Measurements from ENCODE around the gene C4orf50.

Gene C4orf50

DNA sequence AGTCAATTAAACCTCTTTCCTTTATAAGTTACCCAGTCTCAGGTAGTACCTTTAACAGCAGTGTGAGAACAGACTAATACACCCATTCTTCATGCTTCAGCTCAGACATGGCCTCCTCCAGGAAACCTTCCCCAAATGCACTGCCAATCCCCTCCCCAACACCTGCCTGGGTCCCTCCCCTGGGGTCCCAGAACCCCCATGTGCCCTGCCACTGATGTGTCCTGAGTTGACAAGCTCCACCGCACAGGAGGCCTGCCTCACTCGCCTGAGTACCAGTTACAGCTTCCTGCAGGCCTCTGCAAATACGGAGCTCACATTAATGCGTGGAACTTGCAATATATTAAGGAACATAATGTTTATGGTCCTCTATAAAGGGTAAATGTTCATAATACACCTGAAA lies 90.5 kb downstream of the C4orf50 start:
- DNase-seq (ENCODE audit: low spot score), result no peak
- TF ChIP-seq, protein P1, sequence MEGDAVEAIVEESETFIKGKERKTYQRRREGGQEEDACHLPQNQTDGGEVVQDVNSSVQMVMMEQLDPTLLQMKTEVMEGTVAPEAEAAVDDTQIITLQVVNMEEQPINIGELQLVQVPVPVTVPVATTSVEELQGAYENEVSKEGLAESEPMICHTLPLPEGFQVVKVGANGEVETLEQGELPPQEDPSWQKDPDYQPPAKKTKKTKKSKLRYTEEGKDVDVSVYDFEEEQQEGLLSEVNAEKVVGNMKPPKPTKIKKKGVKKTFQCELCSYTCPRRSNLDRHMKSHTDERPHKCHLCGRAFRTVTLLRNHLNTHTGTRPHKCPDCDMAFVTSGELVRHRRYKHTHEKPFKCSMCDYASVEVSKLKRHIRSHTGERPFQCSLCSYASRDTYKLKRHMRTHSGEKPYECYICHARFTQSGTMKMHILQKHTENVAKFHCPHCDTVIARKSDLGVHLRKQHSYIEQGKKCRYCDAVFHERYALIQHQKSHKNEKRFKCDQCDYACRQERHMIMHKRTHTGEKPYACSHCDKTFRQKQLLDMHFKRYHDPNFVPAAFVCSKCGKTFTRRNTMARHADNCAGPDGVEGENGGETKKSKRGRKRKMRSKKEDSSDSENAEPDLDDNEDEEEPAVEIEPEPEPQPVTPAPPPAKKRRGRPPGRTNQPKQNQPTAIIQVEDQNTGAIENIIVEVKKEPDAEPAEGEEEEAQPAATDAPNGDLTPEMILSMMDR (conservative IDR thresholded peaks at IDR 0.05; ENCODE audit: low read depth), result no peak
- H3K27ac ChIP-seq, result no peak overlapping the region
- ChIA-PET CTCF (no interaction called here), POLR2A (ENCODE audit: low non-redundant PET) (no interaction called here)

DNA sequence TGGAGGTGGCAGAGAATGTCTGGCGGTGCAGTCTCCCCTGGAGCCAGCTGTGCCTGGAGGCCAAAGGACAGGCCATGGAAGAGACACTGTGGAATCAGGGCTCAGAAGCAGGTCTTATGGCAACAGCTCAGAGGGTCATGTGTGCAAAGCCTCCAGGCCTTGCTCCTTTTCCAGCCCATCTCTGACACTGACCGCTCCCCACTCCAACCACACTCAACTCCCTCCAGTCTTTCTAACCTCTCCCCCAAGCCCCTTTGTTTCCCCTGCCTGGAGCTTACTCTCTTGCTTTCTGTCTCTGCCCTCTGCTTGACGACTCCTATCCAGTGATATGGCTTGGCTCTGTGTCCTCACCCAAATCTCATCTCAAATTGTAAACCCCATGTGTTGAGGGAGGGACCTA lies 91.1 kb downstream of the C4orf50 start:
- CTCF ChIA-PET, result no interaction called here
- TF ChIP-seq, protein P1 (conservative IDR thresholded peaks at IDR 0.05; ENCODE audit: low read depth), result no peak
- no peak overlapping the region for H3K27ac ChIP-seq
- no peak for DNase-seq (ENCODE audit: low spot score)
- POLR2A ChIA-PET (ENCODE audit: low non-redundant PET), result no interaction called here

DNA sequence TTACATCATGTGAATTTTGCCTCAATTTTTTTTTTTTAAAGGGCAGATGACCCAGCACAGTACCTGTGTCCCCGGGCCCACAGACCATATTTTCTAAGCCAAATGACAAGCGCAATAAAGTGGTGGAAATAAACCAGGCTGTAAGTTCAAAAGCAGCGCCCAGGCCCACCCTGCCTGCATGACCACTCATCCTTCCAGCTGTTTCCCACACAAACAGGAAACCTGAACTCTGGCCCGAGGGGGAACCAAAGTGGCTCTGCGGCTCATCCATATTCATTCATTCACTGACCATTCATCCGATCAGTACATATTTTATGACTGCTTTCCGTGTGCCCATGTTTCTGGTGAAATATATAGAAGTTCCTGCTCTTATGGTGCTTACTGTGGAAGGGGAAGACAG lies 91.6 kb downstream of the C4orf50 start:
- DNase-seq (ENCODE audit: low spot score), result no peak
- TF ChIP-seq, protein P1 (conservative IDR thresholded peaks at IDR 0.05; ENCODE audit: low read depth), result no peak
- CTCF ChIA-PET, result no interaction called here
- no peak overlapping the region for H3K27ac ChIP-seq
- POLR2A ChIA-PET (ENCODE audit: low non-redundant PET), result no interaction called here

DNA sequence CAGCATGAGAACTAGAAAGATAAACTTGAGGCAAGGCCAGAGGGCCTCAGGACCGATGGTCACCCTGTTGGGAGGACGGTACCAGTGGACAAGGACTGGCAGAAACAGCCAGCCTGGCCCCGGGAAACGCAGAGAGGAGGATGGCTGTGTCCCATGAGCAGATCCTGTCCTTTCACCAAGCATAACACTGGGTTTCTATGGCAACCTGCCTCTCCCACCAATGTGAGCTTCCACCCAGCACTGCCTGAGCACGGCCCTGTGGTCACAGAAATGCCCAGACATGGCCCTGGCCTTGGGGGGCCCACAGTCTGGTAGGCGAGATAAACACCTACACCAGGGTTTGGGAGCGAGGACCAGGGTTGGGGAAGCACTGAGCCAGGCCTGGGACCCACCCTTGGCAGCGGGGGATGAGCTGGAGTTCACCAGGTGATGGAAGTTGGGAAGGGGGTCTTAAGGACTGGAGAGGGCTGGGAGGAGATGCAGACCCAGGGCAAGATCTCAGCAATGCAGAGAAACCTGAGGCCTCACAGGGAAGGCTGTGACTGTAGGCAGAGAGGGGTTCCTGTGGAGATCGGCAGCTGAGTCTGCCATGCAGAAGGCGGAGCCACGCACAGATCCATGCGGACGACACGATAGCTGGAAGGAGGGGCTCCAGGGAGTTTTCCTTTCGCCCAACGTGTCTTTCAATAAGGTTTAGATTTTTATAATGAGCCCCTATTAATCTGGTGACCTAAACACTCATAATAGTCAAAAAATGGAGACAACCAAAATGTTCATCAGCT lies 92.6 kb downstream of the C4orf50 start:
- ChIA-PET CTCF (no interaction called here), POLR2A (ENCODE audit: low non-redundant PET) (no interaction called here)
- TF ChIP-seq, protein P1 (conservative IDR thresholded peaks at IDR 0.05; ENCODE audit: low read depth), result no peak
- no peak overlapping the region for H3K27ac ChIP-seq
- no peak for DNase-seq (ENCODE audit: low spot score)

DNA sequence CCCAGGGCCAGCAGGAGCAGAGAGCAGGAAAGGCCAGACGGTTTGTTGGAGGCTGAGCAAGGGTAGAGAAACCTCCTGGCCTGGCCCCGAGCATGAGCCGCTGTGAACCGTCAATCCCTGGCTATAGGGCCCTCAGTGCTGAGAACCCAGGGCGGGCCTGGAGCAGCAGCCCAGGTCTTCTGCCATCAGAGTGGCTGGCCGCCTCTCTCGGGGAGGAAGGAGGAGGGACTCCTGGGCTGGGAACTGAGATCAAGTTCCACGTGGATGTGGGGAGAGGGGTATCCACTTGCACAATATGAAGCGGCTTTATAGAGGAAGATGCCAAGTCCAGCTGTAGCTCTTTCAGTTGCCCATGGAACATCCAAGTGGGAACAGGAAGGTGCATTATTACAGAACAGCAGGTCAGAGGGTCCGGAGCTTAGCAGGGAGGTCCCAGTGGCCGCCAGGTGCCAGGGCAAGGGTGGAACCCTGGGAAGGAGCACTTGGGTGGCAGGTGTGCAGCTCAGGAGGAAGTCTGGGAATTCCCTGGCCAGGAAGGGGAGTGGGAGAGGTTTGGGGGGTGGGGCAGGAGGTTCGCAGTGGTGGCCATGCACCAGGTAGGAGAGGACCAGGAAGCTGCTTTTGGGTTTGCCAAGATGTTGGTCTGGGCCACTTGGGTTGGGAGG lies 93.6 kb downstream of the C4orf50 start:
- POLR2A ChIA-PET (ENCODE audit: low non-redundant PET), result no interaction called here
- TF ChIP-seq, protein P1 (conservative IDR thresholded peaks at IDR 0.05; ENCODE audit: low read depth), result no peak
- no peak for DNase-seq (ENCODE audit: low spot score)
- CTCF ChIA-PET, result no interaction called here
- no peak overlapping the region for H3K27ac ChIP-seq

DNA sequence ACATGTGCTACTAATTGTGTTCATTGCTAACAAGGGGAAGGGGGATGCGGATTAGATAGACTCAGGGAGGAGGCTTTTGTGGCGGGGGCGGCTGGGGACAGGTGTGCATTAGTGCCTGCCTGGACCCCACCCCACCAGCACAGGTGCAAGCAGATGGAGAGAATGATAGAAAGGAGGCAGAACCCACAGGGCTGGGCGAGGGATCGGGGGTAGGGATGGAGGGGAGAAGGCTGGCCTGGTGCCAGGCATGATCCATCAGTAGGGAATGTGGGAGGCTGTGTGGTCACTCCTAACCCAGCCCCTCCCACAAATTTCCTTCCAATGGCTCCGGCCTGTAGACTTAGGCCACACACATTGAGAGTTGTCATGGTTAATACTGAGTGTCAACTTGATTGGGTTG lies 94.9 kb downstream of the C4orf50 start:
- H3K27ac ChIP-seq, result no peak overlapping the region
- ChIA-PET CTCF (no interaction called here), POLR2A (ENCODE audit: low non-redundant PET) (no interaction called here)
- TF ChIP-seq, protein P1 (conservative IDR thresholded peaks at IDR 0.05; ENCODE audit: low read depth), result no peak
- no peak for DNase-seq (ENCODE audit: low spot score)
